GM21825 (cell line): ENCODE data around the gene FGF12.

Experiments used
- ATAC-seq: cut with Tn5 transposase; IDR thresholded peaks from one replicate; pipeline ENCODE4 v1.9.1; 2021; ENCODE audit warnings: mild to moderate bottlenecking, moderate library complexity; ENCODE audit not compliant: unreplicated experiment

Gene FGF12

GRCh38 chr3:192219926-192220325 lies 507.4 kb downstream of the FGF12 start:
- no peak for ATAC-seq

- no peak for ATAC-seq
Observed at GRCh38 chr3:192216067-192216466, 511.3 kb downstream of the FGF12 start.

- ATAC-seq, result no peak
Observed at GRCh38 chr3:192212979-192213378, 514.4 kb downstream of the FGF12 start.

- ATAC-seq, result no peak
Observed at GRCh38 chr3:192212335-192212734, 515.0 kb downstream of the FGF12 start.

- no peak for ATAC-seq
Observed at GRCh38 chr3:192207651-192208050, 519.7 kb downstream of the FGF12 start.

GRCh38 chr3:192207239-192207638 lies 520.1 kb downstream of the FGF12 start:
- no peak for ATAC-seq

- no peak for ATAC-seq
Observed at GRCh38 chr3:192194085-192194484, 533.3 kb downstream of the FGF12 start.

GRCh38 chr3:192188218-192188835 lies 539.0 kb downstream of the FGF12 start:
- peak; percentile 86 for ATAC-seq

- ATAC-seq, result no peak
Observed at GRCh38 chr3:192187485-192188051, 539.8 kb downstream of the FGF12 start.

- no peak for ATAC-seq
Observed at GRCh38 chr3:192186498-192186897, 540.8 kb downstream of the FGF12 start.

GRCh38 chr3:192186045-192186444 lies 541.3 kb downstream of the FGF12 start:
- ATAC-seq, result no peak

- no peak for ATAC-seq
Observed at GRCh38 chr3:192183109-192183508, 544.2 kb downstream of the FGF12 start.

- ATAC-seq, result no peak
Observed at GRCh38 chr3:192181151-192181550, 546.2 kb downstream of the FGF12 start.

- ATAC-seq, result no peak
Observed at GRCh38 chr3:192177383-192177782, 550.0 kb downstream of the FGF12 start.

GRCh38 chr3:192174283-192174682 lies 553.1 kb downstream of the FGF12 start:
- ATAC-seq, result no peak

- no peak for ATAC-seq
Observed at GRCh38 chr3:192171213-192171612, 556.1 kb downstream of the FGF12 start.

GRCh38 chr3:192170659-192171058 lies 556.7 kb downstream of the FGF12 start:
- no peak for ATAC-seq

- ATAC-seq, result no peak
Observed at GRCh38 chr3:192170031-192170430, 557.3 kb downstream of the FGF12 start.

- no peak for ATAC-seq
Observed at GRCh38 chr3:192169332-192169915, 557.9 kb downstream of the FGF12 start.

GRCh38 chr3:192168202-192168601 lies 559.1 kb downstream of the FGF12 start:
- no peak for ATAC-seq

- ATAC-seq, result no peak
Observed at GRCh38 chr3:192165552-192165951, 561.8 kb downstream of the FGF12 start.

GRCh38 chr3:192161661-192162060 lies 565.7 kb downstream of the FGF12 start:
- no peak for ATAC-seq

GRCh38 chr3:192156382-192156781 lies 571.0 kb downstream of the FGF12 start:
- ATAC-seq, result no peak
